GM12874 (cell line): ENCODE data around the gene IL12RB2.

ENCODE experiments used
- TF ChIP-seq, protein P1 (sequence below): IDR thresholded peaks from 2 replicates; pipeline ENCODE4 v1.5.1; 2011; ENCODE audit warnings: low read depth, mild to moderate bottlenecking, control low read depth, low read length, moderate library complexity; ENCODE audit not compliant: insufficient read depth

Gene IL12RB2

DNA sequence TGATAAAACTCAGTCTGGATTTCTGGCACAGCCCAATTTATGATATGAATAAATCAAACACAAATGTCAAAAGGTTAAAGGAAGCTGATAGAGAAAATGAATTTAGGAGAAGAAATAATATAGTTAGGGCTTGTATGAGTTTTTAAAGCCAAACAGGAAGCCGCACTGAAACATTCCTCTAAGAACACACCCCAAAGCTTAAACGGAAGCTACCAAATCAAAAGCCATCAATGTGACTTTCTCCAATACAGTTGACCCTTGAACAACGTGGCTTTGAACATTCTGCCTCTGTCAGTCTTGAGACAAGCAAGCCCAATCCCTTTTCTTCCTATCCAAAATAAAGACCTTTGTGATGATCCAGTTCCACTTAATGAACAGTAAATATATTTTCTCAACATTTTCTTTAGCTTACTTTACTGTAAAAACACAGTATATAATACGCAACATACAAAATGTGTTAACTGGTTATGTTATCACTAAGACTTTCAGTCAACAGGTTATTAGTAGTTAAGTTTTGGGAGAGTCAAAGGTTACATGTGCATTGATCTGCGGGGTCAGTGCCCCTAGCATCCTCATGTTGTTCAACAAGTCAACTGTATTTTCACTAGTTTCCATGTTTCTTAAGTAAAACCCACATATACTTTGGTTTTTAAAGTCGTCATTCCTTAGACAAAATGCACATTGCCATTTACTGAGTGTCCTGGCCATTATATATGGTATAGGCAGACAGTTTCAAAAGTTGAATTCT is 111.3 kb downstream of the IL12RB2 start:
- TF ChIP-seq, protein P1, sequence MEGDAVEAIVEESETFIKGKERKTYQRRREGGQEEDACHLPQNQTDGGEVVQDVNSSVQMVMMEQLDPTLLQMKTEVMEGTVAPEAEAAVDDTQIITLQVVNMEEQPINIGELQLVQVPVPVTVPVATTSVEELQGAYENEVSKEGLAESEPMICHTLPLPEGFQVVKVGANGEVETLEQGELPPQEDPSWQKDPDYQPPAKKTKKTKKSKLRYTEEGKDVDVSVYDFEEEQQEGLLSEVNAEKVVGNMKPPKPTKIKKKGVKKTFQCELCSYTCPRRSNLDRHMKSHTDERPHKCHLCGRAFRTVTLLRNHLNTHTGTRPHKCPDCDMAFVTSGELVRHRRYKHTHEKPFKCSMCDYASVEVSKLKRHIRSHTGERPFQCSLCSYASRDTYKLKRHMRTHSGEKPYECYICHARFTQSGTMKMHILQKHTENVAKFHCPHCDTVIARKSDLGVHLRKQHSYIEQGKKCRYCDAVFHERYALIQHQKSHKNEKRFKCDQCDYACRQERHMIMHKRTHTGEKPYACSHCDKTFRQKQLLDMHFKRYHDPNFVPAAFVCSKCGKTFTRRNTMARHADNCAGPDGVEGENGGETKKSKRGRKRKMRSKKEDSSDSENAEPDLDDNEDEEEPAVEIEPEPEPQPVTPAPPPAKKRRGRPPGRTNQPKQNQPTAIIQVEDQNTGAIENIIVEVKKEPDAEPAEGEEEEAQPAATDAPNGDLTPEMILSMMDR, result no peak

DNA sequence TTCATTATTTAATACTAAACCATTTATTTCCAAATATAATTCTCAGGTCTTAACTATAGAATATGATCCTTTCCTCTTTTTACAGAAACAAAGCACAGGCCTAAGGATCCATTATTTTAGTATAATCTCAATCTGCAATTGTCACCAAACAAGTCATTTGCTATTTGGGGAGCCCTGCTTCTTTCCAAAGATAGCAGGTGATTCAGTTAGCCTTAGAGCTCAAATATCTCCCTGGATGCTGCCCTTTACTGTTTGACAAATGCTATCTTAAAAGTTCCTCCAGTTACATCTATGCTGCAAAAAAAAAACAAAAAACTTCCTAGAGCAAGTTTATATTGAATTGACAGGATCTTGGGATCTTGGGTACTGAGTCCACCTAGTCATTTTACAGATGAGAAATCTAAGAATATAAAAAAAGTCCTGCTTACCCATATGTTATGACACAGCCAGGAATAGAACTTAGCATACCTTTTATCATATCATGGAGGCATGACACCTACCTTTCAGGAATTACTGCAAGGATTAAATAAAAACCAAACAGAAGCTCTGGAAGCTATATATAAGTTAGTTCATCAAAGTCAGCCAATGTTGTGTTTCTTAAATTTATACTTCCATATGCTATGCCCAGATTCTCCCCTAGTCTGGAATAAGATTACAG is 113.3 kb downstream of the IL12RB2 start:
- TF ChIP-seq, protein P1, result no peak

DNA sequence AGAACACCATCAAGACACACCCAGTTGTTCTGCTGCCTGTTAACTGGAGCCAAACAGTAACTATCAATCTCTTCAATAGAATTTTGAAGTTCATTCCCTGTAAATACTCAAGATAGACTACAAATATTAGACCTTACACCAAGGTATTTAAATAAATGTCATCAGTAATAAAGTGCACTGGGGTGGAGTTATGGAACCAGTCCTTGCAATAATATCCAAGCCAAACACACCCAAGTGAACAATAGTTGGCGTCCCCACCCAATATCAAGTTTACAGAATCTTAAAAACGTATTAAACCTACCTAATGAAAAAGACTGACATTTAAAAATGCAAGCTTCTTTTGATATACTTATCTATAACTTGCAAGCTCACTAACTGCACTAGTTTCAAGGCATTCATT is 119.8 kb downstream of the IL12RB2 start:
- TF ChIP-seq, protein P1, result no peak

DNA sequence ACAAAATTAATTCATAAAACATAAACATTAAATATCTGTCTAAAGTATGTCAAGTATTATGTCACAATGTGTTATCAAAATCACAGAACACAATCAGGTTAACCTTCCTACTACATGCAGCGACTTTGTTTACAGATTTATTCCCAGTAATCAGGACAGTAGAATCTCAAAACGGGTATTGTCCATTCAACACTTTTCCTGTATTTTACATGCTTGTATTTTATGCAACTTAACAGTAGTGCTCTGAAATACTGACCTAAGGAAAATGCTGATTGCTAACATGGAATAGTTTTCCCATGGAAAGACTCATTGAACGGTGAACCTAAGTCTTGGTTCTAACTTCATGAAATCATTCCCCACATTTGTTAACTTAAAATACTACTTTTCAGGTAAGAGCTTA is 120.3 kb downstream of the IL12RB2 start:
- TF ChIP-seq, protein P1, result no peak

DNA sequence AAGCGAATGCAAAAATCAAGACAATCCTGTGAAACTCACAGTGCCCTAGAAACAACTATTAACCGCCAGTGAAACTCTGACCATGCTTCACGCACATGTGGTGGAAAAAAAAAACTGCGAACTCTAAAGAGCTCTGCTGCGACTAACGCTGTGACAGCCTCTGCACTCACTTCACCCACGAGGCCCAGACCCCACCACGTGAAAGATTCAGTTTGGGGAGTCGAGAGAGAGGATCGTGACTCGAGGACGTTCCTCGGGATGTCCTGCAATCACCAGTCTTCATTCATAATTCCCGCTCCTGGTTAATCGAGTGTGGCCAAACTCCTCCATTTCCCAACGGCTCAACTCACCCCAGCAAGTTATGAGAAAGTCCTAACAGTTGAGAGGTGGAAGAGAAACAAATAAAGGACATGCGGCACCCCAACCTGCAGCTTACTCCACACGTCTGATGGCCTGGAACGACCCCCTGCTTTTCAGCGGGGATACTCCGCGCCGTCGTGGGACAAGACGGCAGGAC is 121.4 kb downstream of the IL12RB2 start:
- TF ChIP-seq, protein P1, result no peak

DNA sequence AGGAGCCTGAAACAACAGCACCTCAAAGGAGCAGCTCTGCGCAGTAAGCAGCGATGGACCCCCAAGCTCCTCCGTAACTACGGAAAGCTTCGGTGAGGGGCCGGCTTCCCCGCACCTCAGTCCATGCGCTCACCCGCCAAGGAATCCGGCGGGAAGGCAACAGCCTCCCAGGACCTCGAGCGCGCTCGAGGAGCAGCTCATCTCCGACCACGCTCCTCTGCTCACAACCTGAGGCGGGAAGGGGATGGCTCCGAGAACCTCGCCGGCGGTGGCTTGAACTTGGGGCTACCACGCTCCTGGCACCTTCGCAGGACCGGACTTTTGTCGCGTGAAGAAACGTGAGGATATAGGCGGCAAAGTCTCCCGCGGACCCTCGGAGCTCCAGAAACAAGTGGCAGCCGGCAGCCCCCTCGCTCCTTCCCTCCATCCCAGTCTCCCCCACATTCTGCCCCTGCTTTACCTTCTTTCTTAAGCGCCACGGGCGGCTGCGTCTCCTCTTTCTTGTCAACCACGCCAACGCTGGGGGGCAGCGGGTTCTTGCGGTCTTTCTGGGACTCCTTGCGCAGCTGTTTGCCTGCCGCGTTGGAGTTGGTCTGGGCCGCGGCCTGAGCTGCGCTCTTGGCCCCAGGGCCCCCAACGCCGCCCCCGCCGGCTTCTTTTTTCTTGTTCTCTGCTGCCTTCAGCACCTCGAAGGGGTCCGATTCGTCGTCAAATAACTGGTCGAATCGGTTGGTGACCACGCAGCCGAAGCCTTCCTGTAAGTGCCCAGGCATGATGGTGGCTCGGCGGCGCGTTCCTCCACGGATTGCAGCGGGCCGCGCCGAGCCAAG is 122.1 kb downstream of the IL12RB2 start:
- TF ChIP-seq, protein P1, result no peak
